Tibial nerve (tissue), 4 donors: ENCODE data around the gene APRT.

ENCODE experiments used
- EP300 ChIP-seq, 2 donors: sonication (generic); formaldehyde crosslinking; IDR thresholded peaks; one replicate each; pipeline ENCODE4 v1.6.1; 2017; ENCODE audit warnings: antibody characterized with exemption in 2 of 2, mild to moderate bottlenecking in 1 of 2
- POLR2A ChIP-seq, 2 donors: fragments of 450-650 bp; IDR thresholded peaks; one replicate each; pipeline ENCODE4 v1.6.1; 2017; ENCODE audit warnings: antibody characterized with exemption in 2 of 2, mild to moderate bottlenecking in 2 of 2, moderate library complexity in 2 of 2
- TF ChIP-seq, protein P1 (sequence below), 5 experiments: fragments of 200-600 bp in 3 of 5; fragments of 450-650 bp in 2 of 5; sonication (generic) in 3 of 5; IDR thresholded peaks; one replicate each; pipeline ENCODE4 v1.5.1; 2016 to 2019; ENCODE audit warnings: antibody characterized with exemption in 5 of 5, mild to moderate bottlenecking in 3 of 5, moderate library complexity in 2 of 5

DNA sequence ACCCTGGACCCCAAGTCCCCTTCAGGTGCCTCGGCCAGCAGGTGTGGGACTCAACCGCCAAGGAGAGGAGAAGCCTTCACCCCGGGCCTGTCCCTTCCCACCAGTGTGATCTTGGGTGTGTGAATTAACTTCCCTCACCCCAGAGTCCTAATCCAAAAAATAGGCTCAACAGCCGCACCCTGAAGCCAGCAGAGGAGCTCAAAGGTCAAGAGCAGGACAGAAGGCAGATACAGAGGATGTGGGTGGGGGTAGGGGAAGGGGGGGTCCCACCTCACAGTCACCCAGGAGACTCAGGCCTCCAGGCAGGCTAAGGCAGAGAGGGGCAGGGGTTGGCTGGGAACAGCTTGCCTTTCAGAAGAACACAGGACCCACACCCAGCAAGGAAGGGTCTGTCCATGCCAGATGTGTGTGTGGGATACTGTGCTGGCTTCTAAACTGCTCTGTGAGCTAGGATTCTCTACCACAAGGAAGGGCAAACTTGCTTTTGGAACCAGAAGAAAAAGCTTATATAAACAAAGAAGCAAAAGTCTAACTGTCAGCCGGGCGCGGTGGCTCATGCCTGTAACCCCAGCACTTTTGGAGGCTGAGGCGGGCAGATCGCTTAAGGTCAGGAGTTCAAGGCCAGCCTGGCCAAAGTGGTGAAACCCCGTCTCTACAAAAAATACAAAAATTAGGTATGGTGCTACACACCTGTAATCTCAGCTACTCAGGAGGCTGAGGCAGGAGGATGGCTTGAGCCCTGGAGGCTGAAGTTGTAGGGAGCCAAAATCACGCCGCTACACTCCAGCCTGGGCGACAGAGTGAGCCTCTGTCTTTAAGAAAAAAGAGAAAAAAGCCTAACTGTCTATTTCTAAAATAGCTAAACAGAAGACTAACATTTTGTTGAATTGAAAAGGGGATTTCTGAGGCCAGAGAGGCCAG lies 31.3 kb downstream of the APRT start:
- TF ChIP-seq, protein P1, sequence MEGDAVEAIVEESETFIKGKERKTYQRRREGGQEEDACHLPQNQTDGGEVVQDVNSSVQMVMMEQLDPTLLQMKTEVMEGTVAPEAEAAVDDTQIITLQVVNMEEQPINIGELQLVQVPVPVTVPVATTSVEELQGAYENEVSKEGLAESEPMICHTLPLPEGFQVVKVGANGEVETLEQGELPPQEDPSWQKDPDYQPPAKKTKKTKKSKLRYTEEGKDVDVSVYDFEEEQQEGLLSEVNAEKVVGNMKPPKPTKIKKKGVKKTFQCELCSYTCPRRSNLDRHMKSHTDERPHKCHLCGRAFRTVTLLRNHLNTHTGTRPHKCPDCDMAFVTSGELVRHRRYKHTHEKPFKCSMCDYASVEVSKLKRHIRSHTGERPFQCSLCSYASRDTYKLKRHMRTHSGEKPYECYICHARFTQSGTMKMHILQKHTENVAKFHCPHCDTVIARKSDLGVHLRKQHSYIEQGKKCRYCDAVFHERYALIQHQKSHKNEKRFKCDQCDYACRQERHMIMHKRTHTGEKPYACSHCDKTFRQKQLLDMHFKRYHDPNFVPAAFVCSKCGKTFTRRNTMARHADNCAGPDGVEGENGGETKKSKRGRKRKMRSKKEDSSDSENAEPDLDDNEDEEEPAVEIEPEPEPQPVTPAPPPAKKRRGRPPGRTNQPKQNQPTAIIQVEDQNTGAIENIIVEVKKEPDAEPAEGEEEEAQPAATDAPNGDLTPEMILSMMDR (IDR thresholded peaks at IDR 0.05): no peak
- no peak for TF ChIP-seq POLR2A (IDR thresholded peaks at IDR 0.05)
- TF ChIP-seq EP300 (IDR thresholded peaks at IDR 0.05): no peak
